ENCODE measurements around the gene LCLAT1.
A peak's percentile ranks its signal among the peaks of the same experiment; 100 is the strongest.

The LCLAT1 gene

DNA sequence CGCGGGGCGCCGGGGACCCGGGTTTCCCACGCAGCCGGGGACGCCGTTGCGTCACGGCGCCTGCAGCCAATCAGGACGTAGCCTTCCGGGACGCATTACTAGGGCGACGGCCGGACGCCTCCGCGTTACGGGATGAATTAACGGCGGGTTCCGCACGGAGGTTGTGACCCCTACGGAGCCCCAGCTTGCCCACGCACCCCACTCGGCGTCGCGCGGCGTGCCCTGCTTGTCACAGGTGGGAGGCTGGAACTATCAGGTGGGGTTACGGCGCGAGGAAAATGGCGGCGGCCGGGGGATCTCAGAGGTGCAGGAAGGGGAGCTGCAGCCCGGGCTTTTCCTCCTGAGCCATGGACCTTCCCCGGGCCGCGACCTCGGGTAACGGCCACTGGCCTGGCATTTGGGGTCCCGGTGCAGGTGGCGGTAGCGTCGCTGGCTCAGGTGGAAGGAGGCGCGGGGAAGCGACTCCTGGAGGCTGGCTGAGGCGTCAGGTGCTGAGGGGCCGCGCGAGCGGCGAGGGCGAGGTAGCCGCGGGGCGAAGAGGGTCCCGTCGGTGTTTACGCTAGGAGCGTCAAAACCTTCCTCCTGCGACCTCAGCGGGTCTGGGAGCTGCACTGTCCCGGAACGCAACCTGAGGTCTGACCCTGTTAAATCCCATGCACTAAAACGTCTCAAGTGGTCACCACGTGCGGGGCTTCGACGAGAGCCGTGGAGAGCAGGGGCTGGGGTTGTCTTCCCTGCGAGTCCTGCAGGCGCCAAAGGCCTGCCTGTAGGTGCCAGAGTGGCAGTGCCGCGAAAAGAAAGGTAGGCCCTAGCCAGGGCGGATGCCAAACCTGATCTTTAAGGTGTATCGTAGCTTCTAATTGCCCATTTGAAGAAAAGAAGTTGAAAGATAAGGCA, at the start of gene LCLAT1:
Gene LCLAT1, plus strand, starts transcription at position 98 of the 897 bp plus-strand sequence. CDS start 78,345 bp downstream, outside the sequence.
- DNase-seq (ENCODE audit: low spot score in 2 of 2) (peak; percentile 76 to 79), ATAC-seq (ENCODE audit: low read depth) (peak; percentile 92)
- Mint-ChIP-seq H3K4me1 (peaks cover 23% of the 10 kb centered on the region), H3K4me3 (peak within 1 kb of the TSS; percentile 98), H3K9me3 (no peaks in the 10 kb centered on the region), H3K27ac (peak within 1 kb of the TSS; percentile 93), H3K27me3 (no peaks in the 10 kb centered on the region), H3K36me3 (peaks cover 3% of the 10 kb centered on the region)

- H3K9me3 Mint-ChIP-seq, result no peaks in the 10 kb centered on the region
- no peak overlapping the region for H3K4me3 Mint-ChIP-seq
- DNase-seq (ENCODE audit: low spot score in 2 of 2) (no peak), ATAC-seq (ENCODE audit: low read depth) (no peak)
- H3K36me3 Mint-ChIP-seq, result no peaks in the 10 kb centered on the region
- no peaks in the 10 kb centered on the region for H3K27me3 Mint-ChIP-seq
- no peak overlapping the region for H3K27ac Mint-ChIP-seq
- H3K4me1 Mint-ChIP-seq, result peaks cover 6% of the 10 kb centered on the region
Measured at GRCh38 chr2:30398084-30398873, 48.8 kb upstream of the LCLAT1 start.

GRCh38 chr2:30400151-30400954, 46.7 kb upstream of the LCLAT1 start:
- Mint-ChIP-seq H3K36me3 (no peaks in the 10 kb centered on the region), H3K27me3 (no peaks in the 10 kb centered on the region), H3K4me1 (peaks cover 2% of the 10 kb centered on the region), H3K4me3 (no peak overlapping the region), H3K9me3 (no peaks in the 10 kb centered on the region), H3K27ac (no peak overlapping the region)
- no peak for ATAC-seq (ENCODE audit: low read depth)
- DNase-seq (ENCODE audit: low spot score in 2 of 2), result no peak

DNA sequence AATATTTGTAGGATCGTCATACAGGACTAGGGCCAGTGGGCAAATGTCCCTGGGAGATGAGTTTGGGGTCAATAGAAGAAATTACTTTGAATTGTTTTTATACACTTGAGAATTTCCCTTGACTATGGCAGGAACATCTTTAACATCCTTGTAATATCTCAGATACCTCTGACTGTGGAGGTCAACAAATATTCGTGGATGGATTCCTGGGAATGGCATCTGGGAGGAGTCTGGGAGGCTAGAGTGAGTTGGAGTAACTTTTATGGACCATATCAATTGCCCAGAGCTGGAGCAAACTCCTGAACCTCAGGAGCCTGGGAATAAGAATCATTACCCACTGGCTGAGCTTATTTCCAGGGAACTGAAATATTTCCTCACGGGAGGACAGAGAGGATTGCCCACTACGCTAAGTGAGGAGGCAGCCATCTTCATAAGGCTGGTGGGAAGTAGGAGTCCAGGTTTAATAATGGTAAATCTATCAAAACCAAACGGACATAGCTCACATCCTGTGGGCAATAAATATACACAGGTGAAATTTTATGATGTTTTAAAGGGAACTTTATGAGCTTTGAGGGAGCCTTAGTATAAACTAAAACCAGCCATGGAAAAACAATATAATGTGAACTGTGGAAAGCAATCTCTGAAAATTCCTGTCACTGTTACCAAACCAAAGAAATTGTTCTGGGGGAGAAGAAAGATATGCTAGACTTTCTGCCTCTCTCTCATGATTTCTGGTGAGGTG, 44.4 kb upstream of the LCLAT1 start:
- H3K4me1 Mint-ChIP-seq, result peaks cover 2% of the 10 kb centered on the region
- no peak overlapping the region for H3K27ac Mint-ChIP-seq

DNA sequence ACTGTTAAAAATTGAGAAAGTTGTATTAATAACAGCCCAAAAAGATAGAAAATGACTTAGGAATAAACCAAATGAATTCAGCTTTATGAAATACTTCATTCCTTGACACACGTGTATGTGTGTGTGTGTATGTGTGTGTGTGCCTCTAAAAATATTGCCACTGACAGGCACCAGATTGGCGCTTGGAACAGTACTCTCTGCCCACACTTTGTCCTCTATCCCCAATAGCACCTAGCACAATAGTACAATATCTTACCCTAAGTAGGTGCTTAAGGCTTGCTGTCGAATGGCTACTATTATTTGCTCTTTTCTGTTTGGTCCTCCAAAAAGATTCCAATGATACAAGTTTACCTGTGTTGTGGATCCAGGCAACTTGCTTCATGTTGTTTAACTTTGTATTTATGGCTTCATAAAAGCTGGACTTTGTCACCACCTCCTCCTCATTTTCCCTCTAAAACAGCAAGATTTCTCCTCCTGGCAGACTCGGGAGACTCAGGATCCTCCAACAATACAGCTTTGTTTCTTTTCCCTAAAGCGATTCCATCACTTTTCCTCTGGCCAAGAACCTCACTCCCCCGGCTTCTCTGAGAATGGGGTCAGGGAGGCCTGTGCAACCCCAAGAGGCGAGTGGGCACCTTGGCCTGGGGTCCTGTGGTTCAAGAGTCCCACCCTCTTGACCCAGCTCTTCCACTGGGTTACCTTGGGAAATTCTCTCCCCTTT, 43.3 kb upstream of the LCLAT1 start:
- Mint-ChIP-seq H3K9me3 (no peaks in the 10 kb centered on the region), H3K27me3 (no peaks in the 10 kb centered on the region), H3K27ac (no peak overlapping the region), H3K4me1 (peaks cover 4% of the 10 kb centered on the region), H3K36me3 (no peaks in the 10 kb centered on the region), H3K4me3 (no peak overlapping the region)
- no peak for ATAC-seq (ENCODE audit: low read depth)
- DNase-seq (ENCODE audit: low spot score in 2 of 2), result no peak

More for the DNA sequence above, 44.4 kb upstream of the LCLAT1 start:
- H3K27me3 Mint-ChIP-seq, result no peaks in the 10 kb centered on the region
- DNase-seq (ENCODE audit: low spot score in 2 of 2) (no peak), ATAC-seq (ENCODE audit: low read depth) (no peak)
- H3K4me3 Mint-ChIP-seq, result no peak overlapping the region
- H3K9me3 Mint-ChIP-seq, result no peaks in the 10 kb centered on the region
- H3K36me3 Mint-ChIP-seq, result no peaks in the 10 kb centered on the region

GRCh38 chr2:30404319-30405259, 42.5 kb upstream of the LCLAT1 start:
- no peaks in the 10 kb centered on the region for H3K36me3 Mint-ChIP-seq
- no peaks in the 10 kb centered on the region for H3K9me3 Mint-ChIP-seq
- peaks cover 4% of the 10 kb centered on the region for H3K4me1 Mint-ChIP-seq
- DNase-seq (ENCODE audit: low spot score in 2 of 2) (no peak), ATAC-seq (ENCODE audit: low read depth) (no peak)
- H3K27me3 Mint-ChIP-seq, result no peaks in the 10 kb centered on the region
- H3K27ac Mint-ChIP-seq, result no peak overlapping the region
- H3K4me3 Mint-ChIP-seq, result no peak overlapping the region

- no peak for DNase-seq (ENCODE audit: low spot score in 2 of 2)
- Mint-ChIP-seq H3K4me3 (no peak overlapping the region), H3K27me3 (no peaks in the 10 kb centered on the region), H3K27ac (no peak overlapping the region), H3K36me3 (no peaks in the 10 kb centered on the region), H3K4me1 (peaks cover 7% of the 10 kb centered on the region), H3K9me3 (no peaks in the 10 kb centered on the region)
- no peak for ATAC-seq (ENCODE audit: low read depth)
Measured at GRCh38 chr2:30405260-30405605, 41.8 kb upstream of the LCLAT1 start.

- ATAC-seq (ENCODE audit: low read depth) (no peak), DNase-seq (ENCODE audit: low spot score in 2 of 2) (no peak)
- H3K4me3 Mint-ChIP-seq, result no peak overlapping the region
- H3K9me3 Mint-ChIP-seq, result no peaks in the 10 kb centered on the region
- peaks cover 12% of the 10 kb centered on the region for H3K4me1 Mint-ChIP-seq
- no peaks in the 10 kb centered on the region for H3K36me3 Mint-ChIP-seq
- H3K27me3 Mint-ChIP-seq, result no peaks in the 10 kb centered on the region
- H3K27ac Mint-ChIP-seq, result no peak overlapping the region
Measured at GRCh38 chr2:30406853-30407252, 40.2 kb upstream of the LCLAT1 start.

DNA sequence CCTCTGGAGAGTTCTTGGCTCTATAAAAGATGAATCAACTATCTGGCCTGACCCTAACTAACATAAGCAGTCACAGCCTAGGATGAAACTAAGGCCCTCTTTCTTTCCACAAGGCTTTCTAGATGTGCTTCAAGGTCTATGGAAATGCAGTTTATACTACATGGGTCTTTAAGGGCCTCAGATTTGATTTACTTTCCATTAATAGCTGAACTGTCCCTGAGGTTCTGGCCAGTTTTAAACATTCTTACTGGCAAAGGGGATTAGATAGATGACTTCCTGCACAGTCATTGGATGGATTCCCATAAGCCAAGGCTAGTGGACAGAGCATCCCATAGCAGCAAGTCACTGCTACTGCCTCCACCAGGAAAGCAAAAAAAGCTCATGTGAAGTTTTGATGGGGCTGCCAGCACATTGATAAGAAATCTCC, 38.1 kb upstream of the LCLAT1 start:
- Mint-ChIP-seq H3K4me1 (peaks cover 10% of the 10 kb centered on the region), H3K27me3 (no peaks in the 10 kb centered on the region), H3K36me3 (no peaks in the 10 kb centered on the region), H3K4me3 (no peak overlapping the region), H3K9me3 (no peaks in the 10 kb centered on the region), H3K27ac (no peak overlapping the region)
- ATAC-seq (ENCODE audit: low read depth) (no peak), DNase-seq (ENCODE audit: low spot score in 2 of 2) (no peak)

- no peak overlapping the region for H3K4me3 Mint-ChIP-seq
- H3K9me3 Mint-ChIP-seq, result no peaks in the 10 kb centered on the region
- DNase-seq (ENCODE audit: low spot score in 2 of 2) (no peak), ATAC-seq (ENCODE audit: low read depth) (no peak)
- H3K4me1 Mint-ChIP-seq, result peaks cover 10% of the 10 kb centered on the region
- H3K36me3 Mint-ChIP-seq, result no peaks in the 10 kb centered on the region
- no peak overlapping the region for H3K27ac Mint-ChIP-seq
- no peaks in the 10 kb centered on the region for H3K27me3 Mint-ChIP-seq
Measured at GRCh38 chr2:30410217-30410616, 36.8 kb upstream of the LCLAT1 start.

GRCh38 chr2:30412047-30412683, 34.9 kb upstream of the LCLAT1 start:
- DNase-seq (ENCODE audit: low spot score in 2 of 2), result no peak
- Mint-ChIP-seq H3K27me3 (no peaks in the 10 kb centered on the region), H3K4me3 (no peak overlapping the region), H3K27ac (no peak overlapping the region), H3K4me1 (peaks cover 10% of the 10 kb centered on the region), H3K9me3 (no peaks in the 10 kb centered on the region), H3K36me3 (no peaks in the 10 kb centered on the region)
- ATAC-seq (ENCODE audit: low read depth), result no peak

All from memory B cell (primary cell).